Activated CD4-positive, alpha-beta T cell treated with anti-CD3 and anti-CD28 coated beads, Interleukin-2, amount 50 U/mL, for 24 hours (primary cell): ENCODE results near the gene MAP2K6.

Experiments
- DNase-seq, 2 donors: peaks; one replicate each; pipeline ENCODE4 v3.0.0-alpha.2; 2020; ENCODE audit warnings: low read depth in 1 of 2, low spot score in 1 of 2

The MAP2K6 gene

DNA sequence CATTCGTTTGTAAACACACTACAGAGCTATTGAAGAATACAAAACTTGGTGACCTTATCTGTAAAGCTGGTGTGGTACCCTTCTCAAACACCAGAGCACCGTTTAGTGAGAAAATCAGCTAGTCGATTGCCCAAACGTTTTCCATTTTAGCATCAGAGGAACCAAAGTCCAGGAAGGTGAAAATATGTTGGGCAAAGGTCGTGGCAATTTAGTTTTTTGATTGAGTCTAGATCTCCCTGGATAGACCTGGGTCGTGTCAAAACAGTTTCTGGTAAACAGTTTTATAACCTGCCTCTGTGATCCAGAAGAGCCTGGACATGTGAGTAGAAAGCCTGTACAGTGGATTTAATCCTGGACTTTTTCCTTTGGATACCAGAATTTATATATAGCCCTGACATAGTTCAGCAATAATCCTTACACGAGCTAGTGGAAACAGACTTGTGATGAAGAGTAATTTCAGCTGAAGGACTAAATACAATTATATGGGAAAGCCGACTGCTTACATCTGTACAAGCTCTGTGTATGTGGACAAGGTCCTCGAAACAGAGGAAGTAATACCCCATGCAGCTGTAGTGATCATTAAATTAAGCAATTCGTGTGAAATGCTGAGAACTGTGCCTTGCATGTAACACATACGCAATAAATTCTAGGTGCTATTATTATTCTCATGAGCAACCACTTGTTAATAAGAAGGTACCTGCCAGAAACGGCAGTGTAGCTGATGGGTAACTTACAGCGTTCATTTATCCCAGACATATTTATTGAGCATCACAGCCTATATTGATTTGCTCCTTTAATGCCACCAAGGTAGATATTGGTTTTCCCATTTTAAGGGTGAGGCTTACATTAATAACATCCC is 72.5 kb downstream of the MAP2K6 start:
- DNase-seq, result no peak

GRCh38 chr17:69489313-69489712 is 74.8 kb downstream of the MAP2K6 start:
- no peak for DNase-seq

- DNase-seq, result no peak
Measured at GRCh38 chr17:69492410-69493071, 78.0 kb downstream of the MAP2K6 start.

GRCh38 chr17:69495787-69496186 is 81.3 kb downstream of the MAP2K6 start:
- DNase-seq, result no peak

DNA sequence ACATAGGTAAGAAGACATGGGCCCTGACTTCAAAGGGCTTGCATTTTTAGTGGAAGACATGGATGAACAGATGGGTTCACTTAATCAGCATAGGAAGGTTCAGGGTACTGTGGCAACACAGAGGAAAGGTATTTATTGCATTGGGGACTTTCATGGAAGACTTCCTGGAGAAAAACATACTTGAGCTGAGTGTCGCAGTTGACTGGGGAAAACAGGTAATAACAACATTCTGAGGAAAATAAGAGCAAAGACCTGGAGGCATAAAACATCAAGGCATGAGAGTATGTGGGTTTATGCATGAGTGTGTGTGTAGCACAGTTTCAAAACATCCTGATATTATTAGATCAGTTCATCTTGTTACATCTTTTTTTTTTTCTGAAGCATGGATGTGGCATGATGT is 82.7 kb downstream of the MAP2K6 start:
- DNase-seq, result no peak

GRCh38 chr17:69499318-69499717 is 84.8 kb downstream of the MAP2K6 start:
- DNase-seq, result no peak

DNA sequence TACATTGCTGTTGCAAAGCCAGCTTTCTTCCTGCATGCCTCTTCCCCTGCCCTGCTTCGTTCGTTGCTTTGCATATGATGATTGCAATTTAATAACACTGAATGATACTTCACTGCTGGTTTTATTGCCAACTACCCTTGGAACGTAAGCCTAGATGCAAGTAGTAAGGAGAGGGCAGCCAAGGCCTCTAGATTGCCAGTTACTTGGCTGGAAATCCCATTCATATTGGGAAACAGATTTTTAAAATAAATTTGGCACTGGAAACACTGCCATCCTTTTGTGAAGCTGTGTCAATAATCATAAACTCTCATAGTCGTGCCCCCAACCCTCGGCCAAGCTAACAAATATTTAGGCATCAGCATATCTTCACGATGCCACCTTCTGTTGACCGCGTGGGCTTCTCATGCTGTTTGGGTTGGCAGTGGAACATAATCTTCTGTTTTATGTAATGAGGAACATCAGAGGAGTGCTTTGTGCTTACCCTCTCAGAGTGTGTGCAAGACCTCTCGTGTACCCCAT is 86.5 kb downstream of the MAP2K6 start:
- DNase-seq, result no peak

DNA sequence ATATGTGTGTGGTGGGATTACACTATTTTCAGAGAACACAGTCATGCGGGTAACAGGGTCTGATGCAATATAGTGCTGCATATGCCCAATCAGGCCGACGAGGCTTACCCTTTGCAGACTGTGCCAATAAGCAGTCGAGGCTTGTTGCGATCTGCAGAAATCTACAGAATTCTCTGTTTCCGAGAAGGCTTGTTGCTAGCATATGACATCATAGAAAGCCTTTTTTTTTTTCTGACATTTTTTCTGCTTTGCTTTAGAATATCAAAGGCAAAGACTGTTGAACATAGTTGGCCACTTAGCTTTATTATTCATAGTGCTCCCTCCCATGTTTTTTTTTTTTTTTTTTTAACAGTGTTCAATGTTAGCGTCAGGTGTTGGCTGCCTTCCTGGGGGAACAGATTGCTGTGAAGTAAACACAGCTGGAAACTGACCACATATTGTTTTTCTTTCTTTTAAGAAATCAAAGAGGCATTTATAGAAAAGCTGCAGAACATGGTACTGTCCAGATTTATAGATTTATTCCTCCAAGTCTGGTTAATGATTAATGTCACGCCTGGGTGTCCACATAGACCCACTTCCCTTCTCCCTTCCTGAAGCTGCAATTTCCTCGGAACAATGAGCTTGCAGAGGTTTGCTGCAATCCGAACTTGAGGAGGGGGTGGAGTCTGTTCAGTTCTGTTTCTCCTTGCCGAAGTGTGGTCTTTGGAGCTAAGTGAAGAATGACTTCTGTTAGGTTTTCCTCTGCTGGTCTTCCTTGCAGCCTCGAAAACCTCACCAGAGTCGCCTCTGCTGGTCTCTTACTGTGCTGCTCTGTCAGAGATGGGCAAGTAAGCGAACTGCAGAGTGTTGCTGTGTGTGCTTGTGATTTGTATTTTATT is 87.3 kb downstream of the MAP2K6 start:
- no peak for DNase-seq

DNA sequence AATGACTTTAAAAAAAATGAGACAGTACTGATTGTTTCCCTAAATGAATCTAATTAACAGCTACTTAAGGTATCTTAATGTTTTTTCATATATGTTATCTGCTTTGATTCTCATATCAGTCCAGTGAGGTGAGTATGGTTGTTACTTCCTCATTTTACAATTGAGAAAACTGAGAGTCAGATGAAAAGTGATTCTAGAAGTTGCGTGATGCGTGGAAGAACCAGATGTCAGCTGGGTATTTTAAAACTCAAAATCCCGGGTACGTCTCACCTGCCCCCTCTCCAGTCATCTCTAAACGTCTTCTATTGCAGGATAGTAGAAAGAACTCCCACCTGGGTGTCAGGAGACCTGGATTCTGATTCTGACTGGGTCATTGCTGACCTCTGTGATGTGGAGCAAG is 89.2 kb downstream of the MAP2K6 start:
- no peak for DNase-seq

- no peak for DNase-seq
Measured at GRCh38 chr17:69505740-69506139, 91.2 kb downstream of the MAP2K6 start.

- DNase-seq, result no peak
Measured at GRCh38 chr17:69506489-69506888, 92.0 kb downstream of the MAP2K6 start.

DNA sequence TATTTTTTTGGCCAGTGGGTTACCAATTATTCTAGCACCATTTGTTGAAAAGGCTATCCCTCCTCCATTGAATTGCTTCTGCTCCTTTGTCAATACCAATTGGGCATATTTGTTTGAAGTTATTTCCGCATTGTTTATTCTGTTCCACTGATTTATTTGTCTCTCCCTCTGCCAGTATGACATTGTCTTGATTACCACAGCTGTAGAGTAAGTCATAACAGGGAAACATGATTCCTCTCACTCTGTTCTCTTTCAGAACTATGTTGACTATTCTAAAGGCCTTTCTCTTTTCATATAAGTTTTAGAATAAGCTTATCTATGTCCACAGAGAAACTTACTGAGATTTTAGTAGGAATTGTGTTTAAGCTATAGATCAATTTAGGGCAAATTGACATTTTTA is 94.3 kb downstream of the MAP2K6 start:
- DNase-seq, result no peak

DNA sequence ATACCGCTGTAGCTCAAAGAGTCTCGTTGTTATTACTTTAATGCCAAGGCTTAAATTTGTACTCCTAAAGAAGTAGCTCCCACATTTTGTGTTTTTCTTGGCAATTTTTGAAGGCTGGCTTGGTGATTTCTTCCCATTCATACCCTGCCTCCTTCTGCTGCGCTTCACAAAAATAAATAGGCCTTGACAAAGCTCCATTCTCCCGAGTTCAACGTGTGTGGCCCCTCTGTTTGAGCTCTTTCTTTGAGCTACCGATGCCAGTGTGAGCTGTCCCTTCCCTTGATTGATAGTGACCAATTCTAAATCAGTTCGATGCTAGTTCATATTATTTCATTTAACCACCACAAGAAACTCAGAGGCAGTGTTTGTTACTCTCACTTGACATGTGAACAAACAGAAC is 96.8 kb downstream of the MAP2K6 start:
- no peak for DNase-seq

DNA sequence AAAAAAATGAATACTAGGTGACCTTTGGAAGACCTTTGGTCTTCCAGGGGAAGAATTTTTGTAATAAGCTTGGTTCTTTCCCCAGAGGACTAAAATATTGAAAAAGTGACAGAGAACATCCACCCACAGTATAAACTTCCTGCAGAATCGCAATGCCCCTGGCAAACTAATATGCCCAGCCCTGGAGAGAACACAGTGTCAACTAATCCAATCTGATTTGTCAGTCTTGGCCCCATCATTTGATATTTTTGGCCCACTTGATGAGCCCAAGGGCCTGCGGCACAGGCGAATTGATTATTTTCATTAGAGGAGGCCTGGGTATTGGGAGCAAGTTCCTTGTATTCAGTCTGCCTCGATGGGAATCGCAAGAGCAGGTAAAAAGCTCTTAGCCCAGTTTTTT is 98.4 kb downstream of the MAP2K6 start:
- no peak for DNase-seq

DNA sequence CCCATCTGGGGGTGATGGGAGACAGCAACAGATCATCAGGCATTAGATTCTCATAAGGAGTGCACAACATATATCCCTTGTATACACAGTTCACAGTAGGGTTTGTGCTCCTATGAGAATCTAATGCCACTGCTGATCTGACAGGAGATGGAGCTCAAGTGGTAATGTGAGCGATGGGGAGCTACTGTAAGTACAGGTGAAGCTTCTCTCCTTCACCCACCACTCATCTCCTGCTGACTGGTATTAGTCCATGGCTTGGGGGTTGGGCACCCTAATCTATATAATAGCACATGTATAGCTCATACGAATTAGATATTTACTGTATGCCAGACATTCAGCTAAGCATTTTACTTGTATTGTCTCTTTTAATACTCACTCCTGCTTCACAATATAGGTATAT is 101.7 kb downstream of the MAP2K6 start:
- DNase-seq, result no peak

GRCh38 chr17:69516911-69517310 is 102.4 kb downstream of the MAP2K6 start:
- no peak for DNase-seq

DNA sequence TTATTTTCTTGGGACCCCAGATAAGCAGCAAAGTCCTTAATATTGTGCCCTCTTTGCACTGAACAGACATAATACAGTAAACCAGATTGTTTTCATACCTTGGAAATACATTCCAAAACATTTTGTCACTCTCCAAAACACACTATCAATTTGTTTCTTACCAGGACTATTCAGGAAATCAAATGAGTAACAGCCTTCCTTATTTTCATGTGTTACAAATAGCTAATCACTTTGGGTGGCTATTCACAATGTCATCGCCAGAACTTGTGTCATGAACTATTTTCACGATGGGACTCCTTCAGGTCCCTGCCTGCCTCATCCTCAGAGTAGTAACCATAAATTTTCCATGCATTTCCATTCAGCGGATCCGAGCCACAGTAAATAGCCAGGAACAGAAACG is 104.5 kb downstream of the MAP2K6 start:
- DNase-seq, result no peak

GRCh38 chr17:69523244-69523861 is 108.9 kb downstream of the MAP2K6 start:
- no peak for DNase-seq

DNA sequence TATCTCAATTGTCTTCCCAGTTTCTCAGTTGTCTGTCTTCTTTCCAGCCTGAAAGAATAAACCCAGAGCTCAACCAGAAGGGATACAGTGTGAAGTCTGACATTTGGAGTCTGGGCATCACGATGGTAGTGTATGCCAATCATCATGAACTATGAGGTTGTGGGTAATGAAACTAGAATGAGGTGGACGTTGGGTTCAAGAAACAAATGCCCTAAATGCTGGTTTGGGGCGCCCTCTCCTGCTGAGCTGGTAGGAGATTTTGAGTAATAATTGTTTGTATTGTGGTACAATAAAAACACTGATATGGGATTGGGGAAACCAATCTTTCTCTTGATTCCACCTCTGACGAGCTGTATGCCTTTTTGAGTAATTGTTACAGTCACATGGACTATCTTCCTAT is 110.4 kb downstream of the MAP2K6 start:
- DNase-seq, result no peak

DNA sequence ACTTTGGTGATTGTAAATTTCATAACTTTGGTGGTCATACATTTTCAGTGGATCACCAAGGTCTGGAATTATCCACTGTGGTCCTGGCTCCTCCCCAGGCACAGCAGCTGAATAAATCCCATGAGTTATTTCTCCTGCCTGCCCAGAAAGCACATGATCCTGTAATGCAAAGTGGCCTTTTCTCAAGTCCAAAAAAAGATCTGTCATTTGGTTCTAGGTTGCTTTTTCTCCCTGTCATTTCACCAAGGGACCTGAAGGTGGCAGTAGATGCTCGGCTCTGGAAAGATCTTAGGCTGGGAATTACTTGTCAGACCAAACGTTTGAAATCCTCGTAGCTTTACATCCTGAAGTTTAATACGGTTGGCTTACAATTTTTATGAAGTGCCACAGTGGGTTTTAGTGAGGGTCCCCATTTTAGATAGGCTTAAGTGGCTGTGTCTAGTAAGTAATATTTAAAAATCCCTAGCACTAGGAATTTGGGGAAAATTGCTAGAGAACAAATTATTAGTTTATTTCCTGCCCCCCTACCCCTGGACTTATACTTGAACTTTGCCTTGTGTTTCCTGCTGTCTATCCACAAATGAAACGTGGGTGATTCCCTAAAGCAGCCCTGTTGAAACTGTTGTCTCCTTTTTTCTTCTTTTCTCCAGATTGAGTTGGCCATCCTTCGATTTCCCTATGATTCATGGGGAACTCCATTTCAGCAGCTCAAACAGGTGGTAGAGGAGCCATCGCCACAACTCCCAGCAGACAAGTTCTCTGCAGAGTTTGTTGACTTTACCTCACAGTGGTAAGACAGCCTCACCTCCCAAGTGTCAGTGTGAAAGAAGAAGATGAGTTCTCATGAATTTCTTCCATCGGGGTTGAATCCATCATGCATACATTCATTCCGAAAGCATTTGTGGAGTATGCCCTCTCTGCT is 111.7 kb downstream of the MAP2K6 start:
- peak in 1 of 2 donors; percentile 2 for DNase-seq
